HG03280 (cell line): ENCODE measurements around the gene ARHGAP26.

Experiments
- ATAC-seq: cut with Tn5 transposase; IDR thresholded peaks from one replicate; pipeline ENCODE4 v1.9.1; 2021; ENCODE audit warnings: mild to moderate bottlenecking, moderate library complexity; ENCODE audit not compliant: unreplicated experiment

Gene ARHGAP26

DNA sequence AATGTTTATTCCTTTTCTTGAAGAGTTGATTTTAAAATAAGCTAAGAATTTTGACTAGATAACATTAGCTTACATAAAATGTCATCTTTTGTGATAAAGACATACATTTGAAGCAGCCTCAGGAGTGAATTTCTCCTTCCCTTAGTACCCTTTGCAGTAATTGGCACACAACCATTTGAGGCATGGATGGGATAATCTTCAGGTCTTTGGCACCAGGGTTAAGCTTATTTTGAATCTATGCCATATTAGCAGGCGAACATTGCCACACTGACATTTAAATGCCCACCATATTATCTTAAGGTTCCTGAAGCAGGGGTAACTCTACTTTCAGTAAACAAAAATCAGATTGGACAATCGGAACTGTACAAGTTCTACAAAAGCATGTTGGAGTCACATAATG, 507.4 kb downstream of the ARHGAP26 start:
- no peak for ATAC-seq
